ENCODE data around the gene CCSER1. TPM values are rescaled to one million over a fixed set of nuclear protein-coding genes. Genes with fewer than 3 reads are reported as not detected.
A peak's percentile ranks its signal among the peaks of the same experiment; 100 is the strongest.
"Not testable (repeated sequence)": the region's sequence is repeated elsewhere in the genome, so short reads cannot be mapped to it uniquely, and the experiment has no call there.

The CCSER1 gene
- total RNA-seq, 1 experiment from 2014 or later = 23.1 TPM

GRCh38 chr4:90234916-90235547 is 107.8 kb downstream of the CCSER1 start:
- no peak for DNase-seq (ENCODE audit: low read depth, low spot score)

GRCh38 chr4:90237751-90238530 is 110.7 kb downstream of the CCSER1 start:
- in situ Hi-C loops (cut with HindIII; ENCODE audit: low pct_unique_long_range_greater_than_20kb, low sequenced_read_pairs) = no loop called here
- no peak for DNase-seq (ENCODE audit: low read depth, low spot score)

More at GRCh38 chr4:90234916-90235547, 107.8 kb downstream of the CCSER1 start:
- in situ Hi-C loops (cut with HindIII; ENCODE audit: low pct_unique_long_range_greater_than_20kb, low sequenced_read_pairs) = no loop called here

GRCh38 chr4:90240333-90240732 is 113.1 kb downstream of the CCSER1 start:
- no peak for DNase-seq (ENCODE audit: low read depth, low spot score)
- in situ Hi-C loops (cut with HindIII; ENCODE audit: low pct_unique_long_range_greater_than_20kb, low sequenced_read_pairs) = no loop called here

GRCh38 chr4:90241008-90241407 is 113.8 kb downstream of the CCSER1 start:
- in situ Hi-C loops (cut with HindIII; ENCODE audit: low pct_unique_long_range_greater_than_20kb, low sequenced_read_pairs) = no loop called here
- DNase-seq (ENCODE audit: low read depth, low spot score) = no peak

GRCh38 chr4:90245837-90246236 is 118.6 kb downstream of the CCSER1 start:
- peak; percentile 30 for DNase-seq (ENCODE audit: low read depth, low spot score)
- in situ Hi-C loops (cut with HindIII; ENCODE audit: low pct_unique_long_range_greater_than_20kb, low sequenced_read_pairs) = no loop called here

- DNase-seq (ENCODE audit: low read depth, low spot score) = peak; percentile 97
- in situ Hi-C loops (cut with HindIII; ENCODE audit: low pct_unique_long_range_greater_than_20kb, low sequenced_read_pairs) = no loop called here
These were observed 119.6 kb downstream of the CCSER1 start for GRCh38 chr4:90246816-90247215.

GRCh38 chr4:90254357-90254756 is 127.2 kb downstream of the CCSER1 start:
- peak; percentile 30 for DNase-seq (ENCODE audit: low read depth, low spot score)
- in situ Hi-C loops (cut with HindIII; ENCODE audit: low pct_unique_long_range_greater_than_20kb, low sequenced_read_pairs) = no loop called here

GRCh38 chr4:90274175-90274574 is 147.0 kb downstream of the CCSER1 start:
- no peak for DNase-seq (ENCODE audit: low read depth, low spot score)
- in situ Hi-C loops (cut with HindIII; ENCODE audit: low pct_unique_long_range_greater_than_20kb, low sequenced_read_pairs) = no loop called here

GRCh38 chr4:90280954-90281353 is 153.8 kb downstream of the CCSER1 start:
- DNase-seq (ENCODE audit: low read depth, low spot score) = no peak
- in situ Hi-C loops (cut with HindIII; ENCODE audit: low pct_unique_long_range_greater_than_20kb, low sequenced_read_pairs) = no loop called here

GRCh38 chr4:90281541-90282355 is 154.6 kb downstream of the CCSER1 start:
- no peak for DNase-seq (ENCODE audit: low read depth, low spot score)
- in situ Hi-C loops (cut with HindIII; ENCODE audit: low pct_unique_long_range_greater_than_20kb, low sequenced_read_pairs) = no loop called here

- in situ Hi-C loops (cut with HindIII; ENCODE audit: low pct_unique_long_range_greater_than_20kb, low sequenced_read_pairs) = no loop called here
These were observed 163.2 kb downstream of the CCSER1 start for GRCh38 chr4:90290345-90290744.

GRCh38 chr4:90292438-90292837 is 165.2 kb downstream of the CCSER1 start:
- in situ Hi-C loops (cut with HindIII; ENCODE audit: low pct_unique_long_range_greater_than_20kb, low sequenced_read_pairs) = no loop called here
- DNase-seq (ENCODE audit: low read depth, low spot score) = no peak

More at GRCh38 chr4:90290345-90290744, 163.2 kb downstream of the CCSER1 start:
- no peak for DNase-seq (ENCODE audit: low read depth, low spot score)

GRCh38 chr4:90293320-90293719 is 166.1 kb downstream of the CCSER1 start:
- in situ Hi-C loops (cut with HindIII; ENCODE audit: low pct_unique_long_range_greater_than_20kb, low sequenced_read_pairs) = no loop called here
- no peak for DNase-seq (ENCODE audit: low read depth, low spot score)

- in situ Hi-C loops (cut with HindIII; ENCODE audit: low pct_unique_long_range_greater_than_20kb, low sequenced_read_pairs) = no loop called here
- DNase-seq (ENCODE audit: low read depth, low spot score) = no peak
These were observed 172.2 kb downstream of the CCSER1 start for GRCh38 chr4:90299373-90299772.

GRCh38 chr4:90306810-90307209 is 179.6 kb downstream of the CCSER1 start:
- DNase-seq (ENCODE audit: low read depth, low spot score) = no peak
- in situ Hi-C loops (cut with HindIII; ENCODE audit: low pct_unique_long_range_greater_than_20kb, low sequenced_read_pairs) = no loop called here

GRCh38 chr4:90317140-90317539 is 189.9 kb downstream of the CCSER1 start:
- DNase-seq (ENCODE audit: low read depth, low spot score); in situ Hi-C loops (cut with HindIII; ENCODE audit: low pct_unique_long_range_greater_than_20kb, low sequenced_read_pairs): not testable (repeated sequence)

GRCh38 chr4:90317785-90318184 is 190.6 kb downstream of the CCSER1 start:
- no peak for DNase-seq (ENCODE audit: low read depth, low spot score)
- in situ Hi-C loops (cut with HindIII; ENCODE audit: low pct_unique_long_range_greater_than_20kb, low sequenced_read_pairs) = no loop called here

GRCh38 chr4:90318193-90318592 is 191.0 kb downstream of the CCSER1 start:
- in situ Hi-C loops (cut with HindIII; ENCODE audit: low pct_unique_long_range_greater_than_20kb, low sequenced_read_pairs) = no loop called here
- no peak for DNase-seq (ENCODE audit: low read depth, low spot score)

Measured in SK-MEL-5 (cell line).